OCI-LY7 (cell line): ENCODE measurements around the gene FPR1. TPM values are rescaled to one million over a fixed set of nuclear protein-coding genes. Genes with fewer than 3 reads are reported as not detected.

Source experiments
- BruUV-seq: library from RNA; stranded (reverse); fragments of 400-500 nt; replicated peaks from 2 replicates; lab custom pipeline; 2021; lab: Mats Ljungman, UMichigan
- CTCF ChIA-PET: fragments of 300-600 bp; sonication (Branson Sonifier 250); formaldehyde crosslinking; loops from one replicate; lab custom pipeline; 2022; ENCODE audit warnings: antibody characterized with exemption; ENCODE audit not compliant: unreplicated experiment; lab: Charles Lee
- POLR2A ChIA-PET: fragments of 300-600 bp; sonication (Branson Sonifier 250); formaldehyde crosslinking; loops from one replicate; lab custom pipeline; 2022; ENCODE audit warnings: antibody characterized with exemption; lab: Charles Lee
- DNase-seq: peaks from one replicate; pipeline ENCODE4 v3.0.0-alpha.2; 2015; ENCODE audit warnings: low spot score
- H2AFZ ChIP-seq: fragments of 200-600 bp; sonication (generic), shearing (Covaris generic); 2 replicates; pipeline ENCODE4 v1.6.1; 2014; ENCODE audit warnings: mild to moderate bottlenecking, antibody characterized with exemption, low read length, moderate library complexity
- H3K27ac ChIP-seq: fragments of 200-600 bp; sonication (generic); 2 replicates; pipeline ENCODE4 v1.5.1; 2014; ENCODE audit warnings: mixed run types, low read depth, mild to moderate bottlenecking, moderate library complexity, low read length, inconsistent platforms; ENCODE audit not compliant: poor library complexity, severe bottlenecking
- H3K36me3 ChIP-seq: fragments of 200-600 bp; sonication (generic); 2 replicates; pipeline ENCODE4 v1.6.1; 2014; ENCODE audit warnings: mild to moderate bottlenecking, antibody characterized with exemption, low read length, moderate library complexity, mixed read lengths; ENCODE audit not compliant: insufficient read depth
- H3K4me1 ChIP-seq: fragments of 200-600 bp; sonication (generic); 2 replicates; pipeline ENCODE4 v1.5.1; 2014; ENCODE audit warnings: mild to moderate bottlenecking, low read length; ENCODE audit not compliant: insufficient read depth, poor library complexity, severe bottlenecking
- H3K4me2 ChIP-seq: fragments of 200-600 bp; sonication (generic); 2 replicates; pipeline ENCODE4 v1.6.1; 2014; ENCODE audit warnings: mild to moderate bottlenecking, low read length
- H3K4me3 ChIP-seq: fragments of 200-600 bp; sonication (generic); 2 replicates; pipeline ENCODE4 v1.5.1; 2014; ENCODE audit warnings: mild to moderate bottlenecking, low read depth, low read length; ENCODE audit not compliant: poor library complexity, severe bottlenecking
- H3K79me2 ChIP-seq: fragments of 200-600 bp; sonication (generic); 2 replicates; pipeline ENCODE4 v1.6.1; 2016; ENCODE audit warnings: low read depth, mild to moderate bottlenecking, low read length, moderate library complexity, mixed read lengths; ENCODE audit not compliant: insufficient read depth
- H3K9me2 ChIP-seq: fragments of 200-600 bp; sonication (generic); 2 replicates; pipeline ENCODE4 v1.6.1; 2016; ENCODE audit warnings: mild to moderate bottlenecking, low read length, mixed read lengths; ENCODE audit not compliant: insufficient read depth
- H3K9me3 ChIP-seq: fragments of 200-600 bp; sonication (generic); 2 replicates; pipeline ENCODE4 v1.6.1; 2014; ENCODE audit warnings: mild to moderate bottlenecking, mixed run types, low read length, mixed read lengths
- H4K20me1 ChIP-seq: fragments of 200-600 bp; sonication (generic); 2 replicates; pipeline ENCODE4 v1.6.1; 2014; ENCODE audit warnings: mild to moderate bottlenecking, antibody characterized with exemption, low read length, moderate library complexity, mixed read lengths; ENCODE audit not compliant: insufficient read depth
- CTCF ChIP-seq: fragments of 200-600 bp; sonication (generic); conservative IDR thresholded peaks from 2 replicates; pipeline ENCODE4 v1.5.1; 2014; ENCODE audit warnings: mild to moderate bottlenecking, antibody characterized with exemption, low read length, moderate library complexity, mixed read lengths
- EZH2phosphoT487 ChIP-seq: fragments of 200-600 bp; sonication (generic); IDR thresholded peaks from 2 replicates; pipeline ENCODE4 v1.6.1; 2018; ENCODE audit warnings: low read depth, borderline replicate concordance, mild to moderate bottlenecking, mixed run types, antibody characterized with exemption, low read length, moderate library complexity, mixed read lengths
- intact Hi-C: fragments of 100-400 bp; cut with micrococcal nuclease; formaldehyde crosslinking; loops from one replicate; pipeline ENCODE4 v1.10.0; 2022; ENCODE audit not compliant: unreplicated experiment
- total RNA-seq, 2 experiments: library from RNA; depleted of rRNA in 1 of 2; stranded (reverse); fragments of >200 nt in 1 of 2; shearing (Covaris generic) in 1 of 2; gene quantifications; 2 replicates each; pipeline ENCODE4 v1.2.3, GENCODE V29; 2014 to 2022

FPR1 gene
- total RNA-seq, 2 experiments from 2014 or later = not detected

GRCh38 chr19:51754770-51755169 lies 3.1 kb upstream of the FPR1 start:
- Histone ChIP-seq H3K4me1 (peaks cover 15% of the 10 kb centered on the region), H3K27ac (no peak overlapping the region), H3K9me3 (no peaks in the 10 kb centered on the region), H3K4me2 (no peak overlapping the region), H3K4me3 (no peak overlapping the region), H2AFZ (no peak overlapping the region), H3K36me3 (no peaks in the 10 kb centered on the region), H3K9me2 (no peaks in the 10 kb centered on the region), H3K79me2 (no peaks in the 10 kb centered on the region), H4K20me1 (no peaks in the 10 kb centered on the region)
- DNase-seq = no peak
- intact Hi-C loops = no loop called here
- ChIA-PET CTCF (no interaction called here), POLR2A (no interaction called here)
- BruUV-seq = no TSS peak
- TF ChIP-seq EZH2phosphoT487 (no peak), CTCF (no peak)

- no TSS peak for BruUV-seq
- intact Hi-C loops = no loop called here
- ChIA-PET CTCF (no interaction called here), POLR2A (no interaction called here)
- Histone ChIP-seq H3K9me2 (no peaks in the 10 kb centered on the region), H3K79me2 (no peaks in the 10 kb centered on the region), H3K4me3 (no peak overlapping the region), H4K20me1 (no peaks in the 10 kb centered on the region), H3K9me3 (no peaks in the 10 kb centered on the region), H2AFZ (no peak overlapping the region), H3K4me1 (peaks cover 15% of the 10 kb centered on the region), H3K27ac (no peak overlapping the region), H3K4me2 (no peak overlapping the region), H3K36me3 (no peaks in the 10 kb centered on the region)
- no peak for DNase-seq
- TF ChIP-seq EZH2phosphoT487 (no peak), CTCF (no peak)
These were observed 2.4 kb upstream of the FPR1 start for GRCh38 chr19:51754109-51754508.

GRCh38 chr19:51750400-51751094 lies 1.1 kb downstream of the FPR1 start:
- no peak for DNase-seq
- no peak for TF ChIP-seq CTCF
- TF ChIP-seq EZH2phosphoT487 = no peak
- POLR2A ChIA-PET = no interaction called here
- H2AFZ ChIP-seq = no peak overlapping the region
- no peaks in the 10 kb centered on the region for H3K79me2 ChIP-seq
- no peaks in the 10 kb centered on the region for H3K36me3 ChIP-seq
- intact Hi-C loops = no loop called here
- H3K4me3 ChIP-seq = no peak overlapping the region
- no peak overlapping the region for H3K27ac ChIP-seq
- no TSS peak for BruUV-seq
- H3K9me3 ChIP-seq = no peaks in the 10 kb centered on the region
- no peaks in the 10 kb centered on the region for H3K9me2 ChIP-seq
- peaks cover 15% of the 10 kb centered on the region for H3K4me1 ChIP-seq
- no peaks in the 10 kb centered on the region for H4K20me1 ChIP-seq
- CTCF ChIA-PET = no interaction called here
- H3K4me2 ChIP-seq = no peak overlapping the region
